ENCODE data around the gene ARID4B. TPM values are rescaled to one million over a fixed set of nuclear protein-coding genes. Genes with fewer than 3 reads are reported as not detected.
"Not testable (repeated sequence)": the region's sequence is repeated elsewhere in the genome, so short reads cannot be mapped to it uniquely, and the experiment has no call there.

Gene ARID4B
- polyA plus RNA-seq, 4 donors: 10.3 to 26.6 (median 12.6) TPM

DNA sequence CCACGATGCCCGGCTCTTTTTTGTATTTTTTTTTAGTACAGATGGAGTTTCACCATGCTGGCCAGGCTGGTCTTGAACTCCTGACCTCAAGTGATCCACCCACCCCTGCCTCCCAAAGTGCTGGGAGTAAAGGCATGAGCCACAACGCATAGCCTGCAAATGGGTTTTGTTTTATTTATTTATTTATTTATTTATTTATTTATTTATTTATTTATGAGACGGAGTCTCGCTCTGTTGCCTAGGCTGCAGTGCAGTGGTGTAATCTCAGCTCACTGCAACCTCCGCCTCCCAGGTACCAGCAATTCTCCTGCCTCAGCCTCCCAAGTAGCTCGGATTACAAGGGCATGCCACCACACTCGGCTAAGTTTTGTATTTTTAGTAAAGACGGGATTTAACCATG, 36.2 kb upstream of the ARID4B start:
- DNase-seq; H3K27me3 ChIP-seq (ENCODE audit: control insufficient read depth in 3 of 3, insufficient read depth in 3 of 3, low read length in 3 of 3): not testable (repeated sequence)
- 94 to 97% (median 96%) methylated on average over 9 of the region's 9 CpGs for WGBS, 3 donors

GRCh38 chr1:235358899-235359298, 30.9 kb upstream of the ARID4B start:
- 75 to 82% (median 82%) methylated on average over 3 of the region's 3 CpGs for WGBS, 3 donors
- DNase-seq: no peak
- Histone ChIP-seq H3K9me3 (ENCODE audit: control insufficient read depth in 2 of 2, insufficient read depth in 1 of 2, low read depth in 1 of 2, low read length in 1 of 2) (no peaks in the 10 kb centered on the region), H3K4me3 (ENCODE audit: low read depth in 1 of 3, low read length in 3 of 3) (no peak overlapping the region), H3K27ac (ENCODE audit: low read depth in 1 of 3, low read length in 2 of 3) (no peak overlapping the region), H3K27me3 (ENCODE audit: control insufficient read depth in 3 of 3, insufficient read depth in 3 of 3, low read length in 3 of 3) (no peaks in the 10 kb centered on the region), H3K36me3 (ENCODE audit: control insufficient read depth in 3 of 3, insufficient read depth in 2 of 3, low read depth in 1 of 3, low read length in 3 of 3) (no peaks in the 10 kb centered on the region), H3K4me1 (ENCODE audit: control insufficient read depth in 3 of 3, insufficient read depth in 2 of 3, low read depth in 1 of 3, low read length in 2 of 3) (no peaks in the 10 kb centered on the region)
- FAIRE-seq: no peak

More for the DNA sequence above, 36.2 kb upstream of the ARID4B start:
- H3K4me3 ChIP-seq (ENCODE audit: low read depth in 1 of 3, low read length in 3 of 3); FAIRE-seq; H3K4me1 ChIP-seq (ENCODE audit: control insufficient read depth in 3 of 3, insufficient read depth in 2 of 3, low read depth in 1 of 3, low read length in 2 of 3); H3K27ac ChIP-seq (ENCODE audit: low read depth in 1 of 3, low read length in 2 of 3); H3K9me3 ChIP-seq (ENCODE audit: control insufficient read depth in 2 of 2, insufficient read depth in 1 of 2, low read depth in 1 of 2, low read length in 1 of 2); H3K36me3 ChIP-seq (ENCODE audit: control insufficient read depth in 3 of 3, insufficient read depth in 2 of 3, low read depth in 1 of 3, low read length in 3 of 3): not testable (repeated sequence)

GRCh38 chr1:235357485-235358373, 29.8 kb upstream of the ARID4B start:
- FAIRE-seq: no peak
- Histone ChIP-seq H3K27ac (ENCODE audit: low read depth in 1 of 3, low read length in 2 of 3) (no peak overlapping the region), H3K4me3 (ENCODE audit: low read depth in 1 of 3, low read length in 3 of 3) (no peak overlapping the region), H3K9me3 (ENCODE audit: control insufficient read depth in 2 of 2, insufficient read depth in 1 of 2, low read depth in 1 of 2, low read length in 1 of 2) (no peaks in the 10 kb centered on the region), H3K4me1 (ENCODE audit: control insufficient read depth in 3 of 3, insufficient read depth in 2 of 3, low read depth in 1 of 3, low read length in 2 of 3) (no peaks in the 10 kb centered on the region), H3K27me3 (ENCODE audit: control insufficient read depth in 3 of 3, insufficient read depth in 3 of 3, low read length in 3 of 3) (no peaks in the 10 kb centered on the region), H3K36me3 (ENCODE audit: control insufficient read depth in 3 of 3, insufficient read depth in 2 of 3, low read depth in 1 of 3, low read length in 3 of 3) (no peaks in the 10 kb centered on the region)
- 47 to 66% (median 63%) methylated on average over 11 of the region's 11 CpGs for WGBS, 3 donors
- DNase-seq: peak in 1 of 2 donors; percentile 19

DNA sequence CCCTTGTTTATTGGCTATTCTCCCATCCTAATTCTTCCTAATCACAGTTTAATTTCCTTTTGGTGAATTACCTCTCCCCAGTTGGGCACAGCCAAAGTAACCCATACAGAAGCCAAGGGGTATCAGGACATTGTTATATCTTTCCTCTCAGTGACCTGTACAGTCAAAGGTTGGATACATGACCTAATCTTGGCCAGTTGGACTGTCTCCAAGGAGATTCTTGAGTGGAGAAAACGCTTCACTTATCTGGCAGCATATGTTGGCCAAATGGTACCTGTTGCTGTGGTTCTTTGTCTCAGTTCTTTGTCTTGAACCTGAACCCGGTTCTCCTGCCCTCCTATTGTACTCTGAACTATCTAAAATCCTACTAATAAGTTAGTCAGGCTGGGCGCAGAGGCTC, 23.9 kb upstream of the ARID4B start:
- Histone ChIP-seq H3K27ac (ENCODE audit: low read depth in 1 of 3, low read length in 2 of 3) (no peak overlapping the region), H3K27me3 (ENCODE audit: control insufficient read depth in 3 of 3, insufficient read depth in 3 of 3, low read length in 3 of 3) (no peaks in the 10 kb centered on the region), H3K4me1 (ENCODE audit: control insufficient read depth in 3 of 3, insufficient read depth in 2 of 3, low read depth in 1 of 3, low read length in 2 of 3) (no peaks in the 10 kb centered on the region), H3K9me3 (ENCODE audit: control insufficient read depth in 2 of 2, insufficient read depth in 1 of 2, low read depth in 1 of 2, low read length in 1 of 2) (no peaks in the 10 kb centered on the region), H3K4me3 (ENCODE audit: low read depth in 1 of 3, low read length in 3 of 3) (no peak overlapping the region), H3K36me3 (ENCODE audit: control insufficient read depth in 3 of 3, insufficient read depth in 2 of 3, low read depth in 1 of 3, low read length in 3 of 3) (peaks cover 0 to under 1% (median 0%) of the 10 kb centered on the region in 3 donors)
- 59 to 66% (median 63%) methylated on average over 3 of the region's 3 CpGs for WGBS, 3 donors
- peak in 1 of 2 donors; percentile 17 for DNase-seq
- FAIRE-seq: no peak

DNA sequence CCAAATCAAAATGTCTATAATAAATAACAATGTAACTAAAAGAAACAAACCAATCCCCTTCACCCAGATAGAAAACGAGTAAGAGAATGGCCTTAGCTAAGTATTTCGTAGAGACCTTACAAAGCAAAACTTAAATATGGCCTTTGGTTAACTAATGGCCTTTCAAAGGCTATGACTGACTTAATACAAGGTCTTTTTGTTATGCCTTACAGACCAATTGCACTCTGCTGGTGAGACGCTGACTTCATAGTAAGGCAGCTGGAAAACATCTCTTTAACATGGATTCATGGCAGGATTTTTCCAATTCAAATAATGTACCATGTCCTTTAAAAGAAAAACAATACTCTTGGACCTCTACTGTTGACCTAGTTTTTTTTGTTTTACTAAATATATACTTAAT, 23.5 kb upstream of the ARID4B start:
- WGBS, 3 donors: 82 to 90% (median 90%) methylated on average over 3 of the region's 3 CpGs

GRCh38 chr1:235343726-235344125, 15.7 kb upstream of the ARID4B start:
- Histone ChIP-seq H3K9me3 (ENCODE audit: control insufficient read depth in 2 of 2, insufficient read depth in 1 of 2, low read depth in 1 of 2, low read length in 1 of 2) (no peaks in the 10 kb centered on the region), H3K4me1 (ENCODE audit: control insufficient read depth in 3 of 3, insufficient read depth in 2 of 3, low read depth in 1 of 3, low read length in 2 of 3) (no peaks in the 10 kb centered on the region), H3K27me3 (ENCODE audit: control insufficient read depth in 3 of 3, insufficient read depth in 3 of 3, low read length in 3 of 3) (no peaks in the 10 kb centered on the region), H3K36me3 (ENCODE audit: control insufficient read depth in 3 of 3, insufficient read depth in 2 of 3, low read depth in 1 of 3, low read length in 3 of 3) (peaks cover 4 to 30% (median 9%) of the 10 kb centered on the region in 3 donors), H3K27ac (ENCODE audit: low read depth in 1 of 3, low read length in 2 of 3) (no peak overlapping the region), H3K4me3 (ENCODE audit: low read depth in 1 of 3, low read length in 3 of 3) (no peak overlapping the region)
- WGBS, 3 donors: 88 to 95% (median 91%) methylated on average over 5 of the region's 5 CpGs
- FAIRE-seq: no peak
- DNase-seq: no peak

More for the DNA sequence above, 23.5 kb upstream of the ARID4B start:
- Histone ChIP-seq H3K36me3 (ENCODE audit: control insufficient read depth in 3 of 3, insufficient read depth in 2 of 3, low read depth in 1 of 3, low read length in 3 of 3) (peaks cover 0 to 3% (median 0%) of the 10 kb centered on the region in 3 donors), H3K4me3 (ENCODE audit: low read depth in 1 of 3, low read length in 3 of 3) (no peak overlapping the region), H3K9me3 (ENCODE audit: control insufficient read depth in 2 of 2, insufficient read depth in 1 of 2, low read depth in 1 of 2, low read length in 1 of 2) (no peaks in the 10 kb centered on the region), H3K27me3 (ENCODE audit: control insufficient read depth in 3 of 3, insufficient read depth in 3 of 3, low read length in 3 of 3) (no peaks in the 10 kb centered on the region), H3K4me1 (ENCODE audit: control insufficient read depth in 3 of 3, insufficient read depth in 2 of 3, low read depth in 1 of 3, low read length in 2 of 3) (no peaks in the 10 kb centered on the region), H3K27ac (ENCODE audit: low read depth in 1 of 3, low read length in 2 of 3) (no peak overlapping the region)
- DNase-seq (no peak), FAIRE-seq (no peak)

GRCh38 chr1:235342471-235342870, 14.5 kb upstream of the ARID4B start:
- DNase-seq: no peak
- 86 to 94% (median 90%) methylated on average over 3 of the region's 3 CpGs for WGBS, 3 donors
- Histone ChIP-seq H3K36me3 (ENCODE audit: control insufficient read depth in 3 of 3, insufficient read depth in 2 of 3, low read depth in 1 of 3, low read length in 3 of 3) (peaks cover 4 to 42% (median 9%) of the 10 kb centered on the region in 3 donors), H3K4me3 (ENCODE audit: low read depth in 1 of 3, low read length in 3 of 3) (no peak overlapping the region), H3K9me3 (ENCODE audit: control insufficient read depth in 2 of 2, insufficient read depth in 1 of 2, low read depth in 1 of 2, low read length in 1 of 2) (no peaks in the 10 kb centered on the region), H3K4me1 (ENCODE audit: control insufficient read depth in 3 of 3, insufficient read depth in 2 of 3, low read depth in 1 of 3, low read length in 2 of 3) (peaks cover 0 to 3% (median 0%) of the 10 kb centered on the region in 3 donors), H3K27me3 (ENCODE audit: control insufficient read depth in 3 of 3, insufficient read depth in 3 of 3, low read length in 3 of 3) (no peaks in the 10 kb centered on the region), H3K27ac (ENCODE audit: low read depth in 1 of 3, low read length in 2 of 3) (no peak overlapping the region)
- no peak for FAIRE-seq

DNA sequence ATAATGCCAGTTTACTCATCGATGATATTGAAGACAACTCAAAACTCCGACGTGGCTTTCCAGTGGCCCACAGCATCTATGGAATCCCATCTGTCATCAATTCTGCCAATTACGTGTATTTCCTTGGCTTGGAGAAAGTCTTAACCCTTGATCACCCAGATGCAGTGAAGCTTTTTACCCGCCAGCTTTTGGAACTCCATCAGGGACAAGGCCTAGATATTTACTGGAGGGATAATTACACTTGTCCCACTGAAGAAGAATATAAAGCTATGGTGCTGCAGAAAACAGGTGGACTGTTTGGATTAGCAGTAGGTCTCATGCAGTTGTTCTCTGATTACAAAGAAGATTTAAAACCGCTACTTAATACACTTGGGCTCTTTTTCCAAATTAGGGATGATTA, 14.1 kb upstream of the ARID4B start:
- Histone ChIP-seq H3K4me1 (ENCODE audit: control insufficient read depth in 3 of 3, insufficient read depth in 2 of 3, low read depth in 1 of 3, low read length in 2 of 3) (peaks cover 0 to 5% (median 0%) of the 10 kb centered on the region in 3 donors), H3K4me3 (ENCODE audit: low read depth in 1 of 3, low read length in 3 of 3) (no peak overlapping the region), H3K36me3 (ENCODE audit: control insufficient read depth in 3 of 3, insufficient read depth in 2 of 3, low read depth in 1 of 3, low read length in 3 of 3) (peaks cover 4 to 43% (median 9%) of the 10 kb centered on the region in 3 donors), H3K27ac (ENCODE audit: low read depth in 1 of 3, low read length in 2 of 3) (no peak overlapping the region), H3K9me3 (ENCODE audit: control insufficient read depth in 2 of 2, insufficient read depth in 1 of 2, low read depth in 1 of 2, low read length in 1 of 2) (no peaks in the 10 kb centered on the region), H3K27me3 (ENCODE audit: control insufficient read depth in 3 of 3, insufficient read depth in 3 of 3, low read length in 3 of 3) (no peaks in the 10 kb centered on the region)
- 74 to 83% (median 79%) methylated on average over 6 of the region's 6 CpGs for WGBS, 3 donors
- no peak for FAIRE-seq
- DNase-seq: no peak

Measured in small intestine (tissue), 7 donors.